WI38 (cell line): Measurements from ENCODE around the gene ROR2.

Experiments used
- H3K4me3 ChIP-seq: 2 replicates; pipeline ENCODE4 v1.5.1; 2011; ENCODE audit warnings: low read depth, mild to moderate bottlenecking, control low read depth, low read length
- CTCF ChIP-seq: IDR thresholded peaks from 2 replicates; pipeline ENCODE4 v1.5.1; 2012; ENCODE audit warnings: low read depth, mild to moderate bottlenecking, control low read depth, low read length

Gene ROR2

GRCh38 chr9:91935066-91935749, 14.8 kb downstream of the ROR2 start:
- no peak for TF ChIP-seq CTCF
- no peak overlapping the region for H3K4me3 ChIP-seq

- H3K4me3 ChIP-seq: no peak overlapping the region
- no peak for TF ChIP-seq CTCF
These were observed 15.4 kb downstream of the ROR2 start for GRCh38 chr9:91934654-91935053.

- peak overlapping the region; percentile 7; the same call in 1 of the 2 replicates for H3K4me3 ChIP-seq
- no peak for TF ChIP-seq CTCF
These were observed 16.3 kb downstream of the ROR2 start for GRCh38 chr9:91933556-91934352.

GRCh38 chr9:91930475-91930874, 19.6 kb downstream of the ROR2 start:
- TF ChIP-seq CTCF: no peak
- H3K4me3 ChIP-seq: no peak overlapping the region

- TF ChIP-seq CTCF: no peak
These were observed 20.7 kb downstream of the ROR2 start for GRCh38 chr9:91929331-91929730.

GRCh38 chr9:91927922-91928510, 22.0 kb downstream of the ROR2 start:
- TF ChIP-seq CTCF: no peak
- no peak overlapping the region for H3K4me3 ChIP-seq

More at GRCh38 chr9:91929331-91929730, 20.7 kb downstream of the ROR2 start:
- H3K4me3 ChIP-seq: no peak overlapping the region

GRCh38 chr9:91924090-91924489, 25.9 kb downstream of the ROR2 start:
- TF ChIP-seq CTCF: no peak

More at GRCh38 chr9:91924090-91924489, 25.9 kb downstream of the ROR2 start:
- H3K4me3 ChIP-seq: no peak overlapping the region
